ENCODE measurements around the gene CACNB4. TPM values are rescaled to one million over a fixed set of nuclear protein-coding genes. Genes with fewer than 3 reads are reported as not detected.

Gene CACNB4
- total and polyA plus RNA-seq, 9 of the 15 experiments (the other 6 are each of a cell fraction or from before 2014, with no cell fraction given): 0.01 to 0.20 (median 0.04) TPM; not detected in 1

GRCh38 chr2:151828143-151828889, 270.5 kb downstream of the CACNB4 start, which contains the start of gene ARL5A (continued):
- TF ChIP-seq, protein P1, sequence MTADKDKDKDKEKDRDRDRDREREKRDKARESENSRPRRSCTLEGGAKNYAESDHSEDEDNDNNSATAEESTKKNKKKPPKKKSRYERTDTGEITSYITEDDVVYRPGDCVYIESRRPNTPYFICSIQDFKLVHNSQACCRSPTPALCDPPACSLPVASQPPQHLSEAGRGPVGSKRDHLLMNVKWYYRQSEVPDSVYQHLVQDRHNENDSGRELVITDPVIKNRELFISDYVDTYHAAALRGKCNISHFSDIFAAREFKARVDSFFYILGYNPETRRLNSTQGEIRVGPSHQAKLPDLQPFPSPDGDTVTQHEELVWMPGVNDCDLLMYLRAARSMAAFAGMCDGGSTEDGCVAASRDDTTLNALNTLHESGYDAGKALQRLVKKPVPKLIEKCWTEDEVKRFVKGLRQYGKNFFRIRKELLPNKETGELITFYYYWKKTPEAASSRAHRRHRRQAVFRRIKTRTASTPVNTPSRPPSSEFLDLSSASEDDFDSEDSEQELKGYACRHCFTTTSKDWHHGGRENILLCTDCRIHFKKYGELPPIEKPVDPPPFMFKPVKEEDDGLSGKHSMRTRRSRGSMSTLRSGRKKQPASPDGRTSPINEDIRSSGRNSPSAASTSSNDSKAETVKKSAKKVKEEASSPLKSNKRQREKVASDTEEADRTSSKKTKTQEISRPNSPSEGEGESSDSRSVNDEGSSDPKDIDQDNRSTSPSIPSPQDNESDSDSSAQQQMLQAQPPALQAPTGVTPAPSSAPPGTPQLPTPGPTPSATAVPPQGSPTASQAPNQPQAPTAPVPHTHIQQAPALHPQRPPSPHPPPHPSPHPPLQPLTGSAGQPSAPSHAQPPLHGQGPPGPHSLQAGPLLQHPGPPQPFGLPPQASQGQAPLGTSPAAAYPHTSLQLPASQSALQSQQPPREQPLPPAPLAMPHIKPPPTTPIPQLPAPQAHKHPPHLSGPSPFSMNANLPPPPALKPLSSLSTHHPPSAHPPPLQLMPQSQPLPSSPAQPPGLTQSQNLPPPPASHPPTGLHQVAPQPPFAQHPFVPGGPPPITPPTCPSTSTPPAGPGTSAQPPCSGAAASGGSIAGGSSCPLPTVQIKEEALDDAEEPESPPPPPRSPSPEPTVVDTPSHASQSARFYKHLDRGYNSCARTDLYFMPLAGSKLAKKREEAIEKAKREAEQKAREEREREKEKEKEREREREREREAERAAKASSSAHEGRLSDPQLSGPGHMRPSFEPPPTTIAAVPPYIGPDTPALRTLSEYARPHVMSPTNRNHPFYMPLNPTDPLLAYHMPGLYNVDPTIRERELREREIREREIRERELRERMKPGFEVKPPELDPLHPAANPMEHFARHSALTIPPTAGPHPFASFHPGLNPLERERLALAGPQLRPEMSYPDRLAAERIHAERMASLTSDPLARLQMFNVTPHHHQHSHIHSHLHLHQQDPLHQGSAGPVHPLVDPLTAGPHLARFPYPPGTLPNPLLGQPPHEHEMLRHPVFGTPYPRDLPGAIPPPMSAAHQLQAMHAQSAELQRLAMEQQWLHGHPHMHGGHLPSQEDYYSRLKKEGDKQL (CRISPR knock-in tag; IDR thresholded peaks at IDR 0.05; ENCODE audit: borderline replicate concordance): no peak
- TF ChIP-seq NR2C2 (CRISPR knock-in tag; IDR thresholded peaks at IDR 0.05): 0 out of 2 replicates have a peak, but pooled peaks have one; percentile 39
- peak; percentile 81 for TF ChIP-seq NR2C2 (tag; IDR thresholded peaks at IDR 0.05)
- peak; percentile 36; the same call in 1 of the 2 replicates for TF ChIP-seq ZBED1 (IDR thresholded peaks at IDR 0.05)
- TF ChIP-seq TBL1XR1 (IDR thresholded peaks at IDR 0.05; ENCODE audit: low read length in 2 of 2): peak in 1 of 2 experiments; percentile 57; a peak in 1 of 4 replicates
- TF ChIP-seq CHD1 (IDR thresholded peaks at IDR 0.05; ENCODE audit: low read length): peak; percentile 36
- 0 out of 2 replicates have a peak, but pooled peaks have one; percentile 48 for TF ChIP-seq FOXK1 (CRISPR knock-in tag; IDR thresholded peaks at IDR 0.05; ENCODE audit: borderline replicate concordance)
- no peak for TF ChIP-seq RBM15 (IDR thresholded peaks at IDR 0.05; ENCODE audit: insufficient read depth, low read length)
- TF ChIP-seq ZFP30 (CRISPR knock-in tag; IDR thresholded peaks at IDR 0.05; ENCODE audit: borderline replicate concordance): no peak
- TF ChIP-seq HDAC2 (IDR thresholded peaks at IDR 0.05): peak; percentile 68; the same call in 1 of the 2 replicates
- no peak for TF ChIP-seq DNMT1 (IDR thresholded peaks at IDR 0.05)
- TF ChIP-seq TGIF2 (CRISPR knock-in tag; IDR thresholded peaks at IDR 0.05): no peak
- peak; percentile 58 for TF ChIP-seq POU5F1 (IDR thresholded peaks at IDR 0.05; ENCODE audit: borderline replicate concordance, low read depth, low read length, partially characterized antibody)
- no peak for TF ChIP-seq ZNF507 (tag; conservative IDR thresholded peaks at IDR 0.05)
- TF ChIP-seq MXD1 (CRISPR knock-in tag; IDR thresholded peaks at IDR 0.05; ENCODE audit: borderline replicate concordance, poor library complexity, severe bottlenecking): peak; percentile 46
- no peak for TF ChIP-seq MYNN (IDR thresholded peaks at IDR 0.05)
- TF ChIP-seq MYNN (CRISPR knock-in tag; IDR thresholded peaks at IDR 0.05): no peak
- no peak for TF ChIP-seq TRIM28 (IDR thresholded peaks at IDR 0.05)
- no peak for TF ChIP-seq POLR3G (IDR thresholded peaks at IDR 0.05; ENCODE audit: extremely low read depth, insufficient read length, insufficient replicate concordance)
- no peak for TF ChIP-seq ZNF253 (CRISPR knock-in tag; conservative IDR thresholded peaks at IDR 0.05)
- TF ChIP-seq ZFP1 (CRISPR knock-in tag; IDR thresholded peaks at IDR 0.05): no peak
- TF ChIP-seq TAF9B (IDR thresholded peaks at IDR 0.05; ENCODE audit: partially characterized antibody): peak; percentile 74
- no peak for TF ChIP-seq ZNF224 (CRISPR knock-in tag; IDR thresholded peaks at IDR 0.05)
- no peak for TF ChIP-seq GATA2 (CRISPR knock-in tag; IDR thresholded peaks at IDR 0.05)
- peak; percentile 94; the same call in 1 of the 2 replicates for TF ChIP-seq POLR2AphosphoS5 (IDR thresholded peaks at IDR 0.05; ENCODE audit: control insufficient read depth, insufficient read depth, low read depth, low read length)

All from K562 (cell line).